LNCAP (cell line): ENCODE results near the gene RNF26.

Source experiments
- TF ChIP-seq, protein P1 (sequence below): fragments of 450-650 bp; IDR thresholded peaks from 2 replicates; pipeline ENCODE4 v1.5.1; 2017; ENCODE audit warnings: mild to moderate bottlenecking

Gene RNF26

DNA sequence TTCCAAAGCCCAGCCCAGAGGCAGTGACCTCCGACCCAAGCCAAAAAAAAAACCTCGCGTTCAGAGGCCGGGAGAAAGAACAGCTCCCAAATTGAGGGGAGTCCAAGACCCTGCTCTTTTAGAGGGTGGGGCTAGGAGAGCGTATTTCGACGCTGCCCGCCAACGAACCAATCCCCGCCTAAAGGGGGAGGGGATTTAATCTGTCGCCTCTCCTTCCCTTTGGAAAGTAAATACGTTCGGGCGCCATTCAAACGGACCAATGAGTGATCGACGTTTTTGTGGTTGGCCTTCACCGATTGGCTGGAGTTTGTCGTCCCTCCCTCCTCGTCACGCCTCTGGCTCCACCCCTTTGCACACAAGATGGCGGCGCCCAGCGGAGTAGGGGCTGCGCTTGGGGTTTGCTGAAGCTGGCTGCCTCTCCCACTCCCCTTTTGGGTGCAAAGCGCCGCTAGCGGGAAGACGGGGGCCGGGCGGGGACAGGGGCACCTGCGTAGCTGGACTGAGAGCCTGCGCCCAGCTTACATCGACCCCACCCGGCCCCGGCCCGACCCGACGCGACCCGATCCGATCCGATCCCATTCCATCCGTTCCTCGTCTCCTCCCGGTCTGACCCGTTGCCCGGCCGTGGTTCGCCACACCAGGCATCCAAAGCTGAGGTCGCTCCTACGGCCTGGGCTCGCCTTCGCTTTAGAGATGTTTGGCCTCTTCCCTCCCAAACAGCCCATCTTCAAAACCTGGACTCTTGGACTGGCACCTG, at the start of gene RNF26:
TSS of gene RNF26 (plus strand) at position 354 of the 757 bp plus-strand sequence. CDS start 596 bp downstream, outside the sequence.
- TF ChIP-seq, protein P1, sequence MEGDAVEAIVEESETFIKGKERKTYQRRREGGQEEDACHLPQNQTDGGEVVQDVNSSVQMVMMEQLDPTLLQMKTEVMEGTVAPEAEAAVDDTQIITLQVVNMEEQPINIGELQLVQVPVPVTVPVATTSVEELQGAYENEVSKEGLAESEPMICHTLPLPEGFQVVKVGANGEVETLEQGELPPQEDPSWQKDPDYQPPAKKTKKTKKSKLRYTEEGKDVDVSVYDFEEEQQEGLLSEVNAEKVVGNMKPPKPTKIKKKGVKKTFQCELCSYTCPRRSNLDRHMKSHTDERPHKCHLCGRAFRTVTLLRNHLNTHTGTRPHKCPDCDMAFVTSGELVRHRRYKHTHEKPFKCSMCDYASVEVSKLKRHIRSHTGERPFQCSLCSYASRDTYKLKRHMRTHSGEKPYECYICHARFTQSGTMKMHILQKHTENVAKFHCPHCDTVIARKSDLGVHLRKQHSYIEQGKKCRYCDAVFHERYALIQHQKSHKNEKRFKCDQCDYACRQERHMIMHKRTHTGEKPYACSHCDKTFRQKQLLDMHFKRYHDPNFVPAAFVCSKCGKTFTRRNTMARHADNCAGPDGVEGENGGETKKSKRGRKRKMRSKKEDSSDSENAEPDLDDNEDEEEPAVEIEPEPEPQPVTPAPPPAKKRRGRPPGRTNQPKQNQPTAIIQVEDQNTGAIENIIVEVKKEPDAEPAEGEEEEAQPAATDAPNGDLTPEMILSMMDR, result no peak

DNA sequence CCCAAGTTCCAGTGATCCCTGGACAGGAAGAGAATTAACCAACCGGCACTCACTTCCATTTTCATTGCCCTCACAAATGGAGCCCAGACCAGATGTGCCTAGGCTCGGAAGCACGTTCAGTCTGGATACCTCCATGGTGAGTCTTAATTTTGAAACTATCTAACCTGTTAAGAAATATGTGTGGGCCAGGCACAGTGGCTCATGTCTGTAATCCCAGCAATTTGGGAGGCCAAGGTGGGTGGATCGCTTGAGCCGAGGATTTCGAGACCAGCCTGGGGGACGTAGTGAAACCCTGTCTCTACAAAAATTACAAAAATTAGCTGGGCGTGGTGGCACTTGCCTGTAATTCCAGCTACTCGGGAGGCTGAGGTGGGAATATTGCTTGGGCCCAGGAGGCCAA, 48.9 kb upstream of the RNF26 start:
- TF ChIP-seq, protein P1, result no peak

DNA sequence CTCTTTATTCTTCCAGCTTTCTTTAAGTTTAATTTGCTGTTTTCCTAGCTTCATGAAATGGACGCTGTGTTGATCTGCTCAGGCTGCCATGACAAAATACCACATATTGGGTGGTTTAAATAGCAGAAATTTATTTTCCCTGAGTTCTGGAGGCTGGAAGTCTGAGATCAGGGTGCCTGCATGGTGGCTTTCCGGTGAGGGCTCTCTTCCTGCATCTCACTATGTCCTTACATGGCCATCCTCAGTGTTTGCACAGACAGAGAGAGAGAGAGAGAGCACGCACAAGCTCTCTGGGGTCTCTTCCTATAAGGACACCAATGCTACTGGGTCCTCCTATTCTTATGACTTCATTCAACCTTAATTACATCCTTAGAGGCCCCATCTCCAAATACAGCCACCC, 46.1 kb upstream of the RNF26 start:
- TF ChIP-seq, protein P1, result no peak

DNA sequence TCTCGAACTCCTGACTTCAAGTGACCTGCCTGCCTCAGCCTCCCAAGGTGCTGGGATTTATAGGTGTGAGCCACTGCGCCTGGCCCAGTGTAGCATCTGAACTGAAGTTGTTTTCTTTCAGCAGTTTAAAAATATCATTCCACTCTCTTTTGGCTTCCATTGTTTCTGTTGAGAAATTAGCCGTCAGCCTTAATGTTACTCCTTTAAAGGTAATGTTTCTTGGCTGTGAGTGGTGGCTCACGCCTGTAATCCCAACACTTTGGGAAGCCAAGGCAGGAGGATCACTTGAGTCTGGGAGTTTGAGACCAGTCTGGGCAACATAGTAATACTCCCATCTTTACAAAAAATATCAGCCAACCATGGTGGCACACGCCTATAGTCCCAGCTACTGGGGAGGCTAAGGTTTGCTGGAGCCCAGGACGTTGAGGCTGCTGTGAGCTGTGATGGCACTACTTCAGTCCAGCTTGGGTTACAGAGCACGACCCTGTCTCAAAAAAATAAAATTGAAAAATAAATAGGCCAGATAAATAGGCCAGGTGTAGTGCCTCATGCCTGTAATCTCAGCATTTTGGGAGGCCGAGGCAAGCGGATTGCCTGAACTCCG, 43.3 kb upstream of the RNF26 start:
- TF ChIP-seq, protein P1, result no peak

DNA sequence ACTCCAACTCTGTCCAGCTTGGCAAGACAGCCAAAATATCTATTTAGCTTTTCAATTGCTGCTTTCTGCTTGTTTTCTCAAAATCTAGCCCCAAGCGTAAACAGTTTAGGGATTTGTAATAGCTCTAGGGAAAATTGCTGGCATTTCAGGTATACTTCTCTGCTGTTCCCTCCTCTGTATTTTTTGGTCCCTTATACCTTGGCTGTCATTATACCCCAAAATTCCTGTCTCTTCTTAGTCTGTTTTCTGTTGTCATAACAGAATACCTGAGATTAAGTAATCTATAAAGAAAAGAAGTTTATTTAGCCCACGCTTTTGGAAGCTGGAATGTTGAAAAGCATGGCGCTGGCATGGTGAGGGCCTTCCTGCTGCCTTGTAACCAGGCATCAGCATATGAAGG, 40.9 kb upstream of the RNF26 start:
- TF ChIP-seq, protein P1, result no peak

DNA sequence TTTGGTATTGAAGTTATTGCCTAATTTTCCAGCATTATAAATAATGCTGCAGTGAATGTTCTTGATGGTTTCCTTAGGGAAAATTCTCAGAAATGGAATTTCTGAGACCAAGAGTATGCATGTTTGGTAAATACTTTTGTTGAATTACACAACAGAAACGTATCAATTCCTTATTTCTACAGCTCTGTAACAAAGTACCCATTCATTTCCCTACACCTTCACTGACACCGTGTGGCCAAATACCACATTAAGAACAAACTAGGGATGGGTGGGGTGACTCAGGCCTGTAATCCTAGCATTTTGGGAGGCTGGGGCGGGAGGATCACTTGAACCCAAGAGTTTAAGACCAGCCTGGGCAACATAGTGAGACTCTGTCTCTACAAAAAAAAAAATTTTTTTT, 39.1 kb upstream of the RNF26 start:
- TF ChIP-seq, protein P1, result no peak

DNA sequence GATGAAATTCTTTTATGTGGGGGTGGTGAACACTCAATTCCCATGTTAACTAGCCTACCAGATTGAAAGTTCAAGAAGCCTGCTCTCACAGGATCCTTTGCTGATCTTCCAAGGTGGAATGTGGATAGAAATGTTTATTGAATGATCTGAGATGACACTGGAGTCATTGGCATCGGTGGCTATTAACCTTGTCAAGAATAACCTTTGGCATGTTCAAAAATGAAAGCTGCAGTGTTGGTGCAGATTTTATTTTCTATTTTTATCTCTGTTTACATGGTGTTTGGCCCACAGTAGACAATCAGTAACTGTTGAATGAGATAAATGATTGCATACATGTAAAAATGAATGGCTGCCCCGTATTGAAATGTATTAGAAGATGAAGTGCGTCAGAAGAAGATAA, 36.4 kb upstream of the RNF26 start:
- TF ChIP-seq, protein P1, result no peak
